GM18517 (cell line): ENCODE data around the gene AIRE.
"Not testable (repeated sequence)": the region's sequence is repeated elsewhere in the genome, so short reads cannot be mapped to it uniquely, and the experiment has no call there.

Source experiments
- ATAC-seq: cut with Tn5 transposase; IDR thresholded peaks from one replicate; pipeline ENCODE4 v1.9.1; 2021; ENCODE audit warnings: mild to moderate bottlenecking, moderate library complexity; ENCODE audit not compliant: unreplicated experiment

AIRE gene

DNA sequence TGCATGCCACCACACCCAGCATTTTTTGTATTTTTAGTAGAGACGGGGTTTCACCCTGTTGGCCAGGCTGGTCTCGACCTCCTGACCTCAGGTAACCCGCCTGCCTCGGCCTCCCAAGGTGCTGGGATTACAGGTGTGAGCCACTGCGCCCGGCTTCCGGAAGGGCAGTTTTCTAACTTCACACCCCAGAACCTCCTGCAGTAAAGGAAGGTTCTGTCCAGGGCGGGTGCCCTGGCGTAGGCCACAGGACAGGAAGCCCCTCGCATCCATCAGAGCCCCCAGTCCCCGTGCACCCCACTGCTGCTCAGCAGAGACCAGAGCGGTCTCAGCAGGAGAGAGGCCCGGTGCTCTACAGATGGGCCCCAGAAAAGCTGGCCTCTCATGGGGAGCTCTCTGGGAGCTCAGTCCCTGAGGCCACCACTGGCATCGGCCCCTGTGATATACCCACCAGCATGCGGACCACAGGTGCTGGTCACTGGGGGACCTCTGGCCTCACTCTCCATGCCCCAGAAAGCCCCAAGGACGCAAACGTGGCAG, 19.9 kb upstream of the AIRE start:
- ATAC-seq = no peak

DNA sequence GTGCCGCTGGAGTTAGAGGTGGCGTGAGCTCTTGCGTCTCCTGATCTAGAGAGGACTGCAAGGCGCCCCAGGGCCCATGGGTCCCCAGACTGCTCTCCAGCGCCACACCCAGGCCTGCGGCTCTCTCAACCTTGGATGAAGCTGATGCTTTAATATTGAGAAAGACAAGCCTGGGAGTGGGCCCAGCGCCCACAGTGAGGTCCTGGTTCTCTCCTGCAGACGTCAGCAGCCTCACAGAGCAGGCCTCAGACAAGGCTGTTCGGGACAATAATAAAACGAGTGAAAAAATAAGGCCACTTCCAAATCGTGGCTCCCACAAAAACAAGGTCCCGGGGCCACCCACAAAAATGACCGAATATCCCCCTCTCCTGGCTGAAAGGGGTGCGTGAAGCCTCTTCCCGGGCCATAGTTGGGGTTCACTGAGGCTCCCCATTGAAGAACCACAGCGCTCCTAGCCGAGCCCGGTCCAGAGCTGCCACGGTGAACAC, 18.0 kb upstream of the AIRE start:
- no peak for ATAC-seq

- no peak for ATAC-seq
Measured at GRCh38 chr21:44269090-44269489, 16.6 kb upstream of the AIRE start.

- ATAC-seq = no peak
Measured at GRCh38 chr21:44271558-44272283, 14.0 kb upstream of the AIRE start.

- ATAC-seq = no peak
Measured at GRCh38 chr21:44272284-44272858, 13.3 kb upstream of the AIRE start.

DNA sequence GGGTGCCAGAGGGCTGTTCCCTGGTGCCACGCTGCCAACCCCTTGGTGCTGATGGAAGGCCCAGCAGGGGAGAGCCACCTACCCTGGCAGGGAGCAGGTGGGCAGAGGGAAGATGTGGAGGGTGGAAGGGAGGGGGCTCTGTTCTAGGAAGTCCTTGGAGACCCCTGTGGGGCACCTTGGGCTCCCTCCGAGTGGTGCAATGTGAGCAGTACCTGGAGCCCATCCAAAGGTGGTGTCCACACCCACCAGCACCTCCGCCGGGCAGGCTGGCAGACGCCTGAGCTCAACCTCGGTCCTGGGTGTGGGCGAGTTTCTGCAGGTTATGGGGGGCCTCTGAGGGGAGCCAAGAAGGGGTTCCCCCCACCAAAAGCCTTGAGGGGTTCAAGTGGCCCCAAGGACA, 12.6 kb upstream of the AIRE start:
- ATAC-seq = no peak

- no peak for ATAC-seq
Measured at GRCh38 chr21:44275041-44275440, 10.6 kb upstream of the AIRE start.

DNA sequence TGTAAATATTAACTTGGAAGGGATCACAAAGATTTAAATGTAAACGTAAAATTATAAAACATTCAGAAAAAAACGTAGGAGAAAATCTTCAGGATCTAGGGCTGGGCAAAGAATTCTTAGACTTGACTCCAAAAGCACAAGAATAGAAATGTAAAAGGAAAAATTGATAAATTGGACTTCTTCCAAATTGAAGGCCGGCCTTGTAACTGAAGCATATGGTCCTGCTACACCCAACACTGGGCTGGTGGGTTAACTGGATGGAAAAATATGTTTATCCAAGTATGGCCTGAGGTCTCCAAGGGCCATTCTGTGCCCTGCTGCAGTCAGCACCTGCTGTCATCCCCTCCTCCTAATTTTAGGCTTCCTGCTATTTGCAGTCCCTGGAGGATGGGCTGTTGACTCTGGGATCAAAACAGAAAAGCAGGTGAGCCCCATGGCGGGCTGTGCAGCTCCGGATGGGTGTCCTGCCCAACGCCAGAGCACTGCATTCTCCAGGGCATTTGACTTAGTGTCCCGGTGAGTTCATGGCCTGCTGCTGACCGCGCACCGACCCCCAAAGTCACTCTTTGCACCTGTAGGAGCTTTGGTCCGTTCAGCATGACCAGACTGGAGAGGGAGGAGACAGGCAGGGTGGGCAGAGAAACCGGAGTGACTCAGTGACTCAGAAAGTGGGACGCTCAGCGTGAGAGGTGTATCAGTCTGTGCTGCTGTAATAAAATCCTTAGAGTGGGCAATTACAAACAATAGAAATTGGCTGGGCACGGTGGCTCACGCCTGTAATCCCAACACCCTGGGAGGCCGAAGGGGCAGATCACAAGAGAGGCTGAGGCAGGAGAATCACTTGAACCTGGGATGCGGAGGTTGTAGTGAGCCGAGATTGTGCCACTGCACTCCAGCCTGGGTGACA, 6.1 kb upstream of the AIRE start:
- no peak for ATAC-seq

DNA sequence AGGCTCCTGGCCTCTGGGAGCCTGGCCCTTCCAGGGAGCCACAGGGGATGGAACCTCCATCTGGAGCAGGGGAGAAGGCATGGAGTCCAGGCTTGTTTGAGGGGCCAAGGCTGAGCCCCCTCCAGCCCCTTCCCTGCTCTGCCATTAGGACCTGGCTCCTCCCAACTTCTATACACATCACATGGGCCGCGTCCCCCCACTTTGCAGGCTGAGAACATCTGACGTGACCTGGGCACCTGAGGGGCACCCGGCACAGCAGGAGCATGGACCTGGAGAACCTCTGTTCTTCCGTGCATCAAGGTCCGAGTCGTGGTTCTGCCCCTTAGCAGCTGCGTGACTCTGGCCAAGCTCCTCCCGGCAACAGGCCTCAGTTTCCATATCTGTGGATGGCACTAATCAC, 3.9 kb upstream of the AIRE start:
- no peak for ATAC-seq

- ATAC-seq = no peak
Measured at GRCh38 chr21:44282370-44282769, 3.3 kb upstream of the AIRE start.

- not testable (repeated sequence) for ATAC-seq
Measured at GRCh38 chr21:44283211-44283785, 2.4 kb upstream of the AIRE start.

DNA sequence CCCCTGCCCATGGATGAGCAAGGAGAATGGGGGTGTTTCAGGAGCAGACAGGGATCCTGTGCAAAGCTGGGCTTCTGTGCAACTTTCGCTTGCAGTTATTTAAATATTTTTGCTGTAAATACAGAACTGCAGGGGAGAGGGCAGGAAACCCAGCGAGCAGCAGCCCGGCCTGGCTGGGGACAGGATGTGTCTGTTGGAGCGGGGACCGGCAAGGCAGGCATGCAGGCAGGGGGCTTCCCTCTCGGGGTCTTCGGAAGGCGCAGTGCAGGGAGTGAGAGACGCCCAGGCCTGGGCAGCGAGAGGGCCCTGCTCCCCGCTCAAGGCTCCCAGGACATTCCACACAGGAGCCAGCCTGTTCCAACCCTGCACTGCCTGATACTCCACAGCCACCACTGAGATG, 1.7 kb upstream of the AIRE start:
- ATAC-seq = no peak

DNA sequence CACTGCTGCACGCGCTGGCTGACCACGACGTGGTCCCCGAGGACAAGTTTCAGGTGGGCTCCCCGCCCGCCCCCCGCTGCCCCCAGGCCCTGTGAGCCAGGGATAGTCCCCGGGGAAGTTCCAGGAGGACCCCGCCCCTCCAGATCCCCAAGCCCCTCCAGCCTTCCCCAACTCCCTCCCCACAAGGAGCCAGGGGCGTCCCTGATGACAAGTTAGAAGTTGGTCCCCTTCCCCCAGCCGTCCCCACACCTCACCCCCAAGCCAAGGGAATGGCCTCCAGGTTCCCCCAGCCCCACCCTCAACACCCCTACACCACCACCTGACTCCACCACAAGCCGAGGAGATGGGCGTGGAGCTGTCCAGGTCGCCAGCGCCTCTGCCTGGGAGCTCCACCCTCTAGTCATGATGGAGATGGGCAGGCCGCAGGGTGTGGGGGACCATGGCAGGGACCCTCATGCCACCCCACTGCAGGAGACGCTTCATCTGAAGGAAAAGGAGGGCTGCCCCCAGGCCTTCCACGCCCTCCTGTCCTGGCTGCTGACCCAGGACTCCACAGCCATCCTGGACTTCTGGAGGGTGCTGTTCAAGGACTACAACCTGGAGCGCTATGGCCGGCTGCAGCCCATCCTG, 525 bp downstream of the AIRE start:
- ATAC-seq = no peak

GRCh38 chr21:44286716-44287632, 1.3 kb downstream of the AIRE start:
- ATAC-seq = no peak

GRCh38 chr21:44288251-44289110, 2.8 kb downstream of the AIRE start:
- ATAC-seq = no peak

DNA sequence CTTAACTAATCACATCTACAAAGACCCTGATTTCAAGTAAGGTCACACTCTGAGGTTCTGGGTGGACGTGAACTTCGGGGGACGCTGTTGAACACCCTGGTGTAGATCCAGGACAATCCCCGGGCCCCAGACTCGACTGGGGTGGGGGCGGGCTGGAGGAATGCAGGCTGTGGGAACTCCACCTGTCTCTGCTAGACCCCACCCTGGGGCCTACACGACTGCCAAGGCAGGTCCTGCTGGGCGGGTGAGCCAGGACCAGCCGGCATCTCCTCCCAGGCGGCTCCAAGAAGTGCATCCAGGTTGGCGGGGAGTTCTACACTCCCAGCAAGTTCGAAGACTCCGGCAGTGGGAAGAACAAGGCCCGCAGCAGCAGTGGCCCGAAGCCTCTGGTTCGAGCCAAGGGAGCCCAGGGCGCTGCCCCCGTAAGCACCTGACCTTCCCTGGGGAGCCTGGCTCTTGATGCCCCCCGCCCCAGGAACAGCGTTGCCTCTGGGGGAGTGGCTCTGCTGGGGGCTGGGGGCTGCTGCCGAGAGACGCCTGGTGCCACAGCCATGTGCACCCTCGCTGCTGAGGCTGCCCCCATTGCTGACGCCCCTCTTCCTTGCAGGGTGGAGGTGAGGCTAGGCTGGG, 3.8 kb downstream of the AIRE start:
- ATAC-seq = no peak

- no peak for ATAC-seq
Measured at GRCh38 chr21:44290327-44291077, 4.8 kb downstream of the AIRE start.
